Measurements from ENCODE around the gene KCNB1.

KCNB1 gene

DNA sequence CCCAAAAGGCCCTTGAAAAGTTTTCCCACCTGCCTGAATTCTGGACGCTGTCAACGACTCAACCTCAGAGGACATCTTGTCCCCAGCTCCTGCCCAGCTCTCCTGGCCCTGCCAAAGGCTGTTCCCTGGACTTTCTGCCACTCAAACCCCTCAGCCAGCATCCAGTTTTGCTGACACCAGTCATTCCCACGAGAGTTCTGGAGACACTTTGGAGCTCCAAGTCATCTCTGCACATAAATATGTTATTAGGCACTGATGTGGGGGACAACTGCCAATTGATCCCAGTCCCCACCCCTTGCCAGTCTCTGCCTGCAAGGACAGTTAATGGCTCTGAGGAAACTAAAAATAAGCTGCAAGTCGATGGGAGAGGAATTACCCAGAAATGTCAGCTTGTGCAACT lies 38.9 kb upstream of the KCNB1 start:
- Histone ChIP-seq H3K4me3 (no peak overlapping the region), H3K27ac (peak overlapping the region; percentile 43 to 75), H3K4me1 (peaks cover 0 to 88% (median 18%) of the 10 kb centered on the region in 4 donors), H3K9me3 (no peaks in the 10 kb centered on the region), H3K36me3 (peaks cover 24 to 53% (median 33%) of the 10 kb centered on the region in 3 donors), H3K27me3 (no peaks in the 10 kb centered on the region)
- peak; percentile 25 to 71 for DNase-seq
- TF ChIP-seq, protein P1, sequence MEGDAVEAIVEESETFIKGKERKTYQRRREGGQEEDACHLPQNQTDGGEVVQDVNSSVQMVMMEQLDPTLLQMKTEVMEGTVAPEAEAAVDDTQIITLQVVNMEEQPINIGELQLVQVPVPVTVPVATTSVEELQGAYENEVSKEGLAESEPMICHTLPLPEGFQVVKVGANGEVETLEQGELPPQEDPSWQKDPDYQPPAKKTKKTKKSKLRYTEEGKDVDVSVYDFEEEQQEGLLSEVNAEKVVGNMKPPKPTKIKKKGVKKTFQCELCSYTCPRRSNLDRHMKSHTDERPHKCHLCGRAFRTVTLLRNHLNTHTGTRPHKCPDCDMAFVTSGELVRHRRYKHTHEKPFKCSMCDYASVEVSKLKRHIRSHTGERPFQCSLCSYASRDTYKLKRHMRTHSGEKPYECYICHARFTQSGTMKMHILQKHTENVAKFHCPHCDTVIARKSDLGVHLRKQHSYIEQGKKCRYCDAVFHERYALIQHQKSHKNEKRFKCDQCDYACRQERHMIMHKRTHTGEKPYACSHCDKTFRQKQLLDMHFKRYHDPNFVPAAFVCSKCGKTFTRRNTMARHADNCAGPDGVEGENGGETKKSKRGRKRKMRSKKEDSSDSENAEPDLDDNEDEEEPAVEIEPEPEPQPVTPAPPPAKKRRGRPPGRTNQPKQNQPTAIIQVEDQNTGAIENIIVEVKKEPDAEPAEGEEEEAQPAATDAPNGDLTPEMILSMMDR (IDR thresholded peaks at IDR 0.05): no peak
- intact Hi-C loops (cut with DNase I; ENCODE audit: low total_unique reads): no loop called here

GRCh38 chr20:49519777-49520359 lies 37.4 kb upstream of the KCNB1 start:
- Histone ChIP-seq H3K36me3 (peaks cover 26 to 55% (median 33%) of the 10 kb centered on the region in 3 donors), H3K27ac (peak overlapping the region; percentile 43 to 75), H3K9me3 (no peaks in the 10 kb centered on the region), H3K4me1 (peaks cover 0 to 79% (median 9%) of the 10 kb centered on the region in 4 donors), H3K27me3 (no peaks in the 10 kb centered on the region), H3K4me3 (no peak overlapping the region)
- TF ChIP-seq, protein P1 (IDR thresholded peaks at IDR 0.05): no peak
- peak in 1 of 2 donors; percentile 25 for DNase-seq
- intact Hi-C loops (cut with DNase I; ENCODE audit: low total_unique reads): no loop called here

DNA sequence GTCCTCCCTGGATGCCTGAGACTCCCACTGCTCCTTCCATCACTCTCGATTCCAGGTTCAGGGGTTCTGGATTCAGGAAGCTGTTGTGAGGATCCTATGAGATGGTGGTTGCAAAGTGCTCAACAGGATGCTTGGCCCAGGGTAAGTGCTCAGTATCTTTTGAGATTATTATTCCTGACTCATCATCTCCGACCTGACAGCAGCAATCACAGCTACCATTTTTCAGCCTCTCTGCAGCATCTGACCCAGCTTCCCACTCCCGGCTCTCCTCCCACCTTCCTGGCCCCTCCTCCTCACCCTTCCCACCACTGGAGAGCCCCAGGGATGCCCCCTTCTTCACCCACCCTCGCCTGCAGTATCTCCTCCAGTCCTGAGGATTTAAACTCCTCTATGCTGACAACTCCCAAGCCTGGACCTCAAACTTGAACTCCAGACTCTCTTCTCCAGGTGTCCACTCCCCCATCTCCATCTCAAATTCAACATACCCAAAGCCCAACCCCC lies 36.8 kb upstream of the KCNB1 start:
- Histone ChIP-seq H3K9me3 (no peaks in the 10 kb centered on the region), H3K27me3 (no peaks in the 10 kb centered on the region), H3K27ac (peak overlapping the region; percentile 43 to 75), H3K36me3 (peaks cover 27 to 55% (median 36%) of the 10 kb centered on the region in 3 donors), H3K4me3 (no peak overlapping the region), H3K4me1 (peaks cover 0 to 73% (median 5%) of the 10 kb centered on the region in 4 donors)
- TF ChIP-seq, protein P1 (IDR thresholded peaks at IDR 0.05): no peak
- intact Hi-C loops (cut with DNase I; ENCODE audit: low total_unique reads): no loop called here
- no peak for DNase-seq

GRCh38 chr20:49518576-49518975 lies 36.1 kb upstream of the KCNB1 start:
- Histone ChIP-seq H3K27ac (peak overlapping the region; percentile 43 to 75), H3K4me1 (peaks cover 0 to 70% (median 3%) of the 10 kb centered on the region in 4 donors), H3K9me3 (no peaks in the 10 kb centered on the region), H3K36me3 (peaks cover 27 to 55% (median 36%) of the 10 kb centered on the region in 3 donors), H3K27me3 (no peaks in the 10 kb centered on the region), H3K4me3 (no peak overlapping the region)
- no peak for DNase-seq
- TF ChIP-seq, protein P1 (IDR thresholded peaks at IDR 0.05): no peak
- intact Hi-C loops (cut with DNase I; ENCODE audit: low total_unique reads): no loop called here

DNA sequence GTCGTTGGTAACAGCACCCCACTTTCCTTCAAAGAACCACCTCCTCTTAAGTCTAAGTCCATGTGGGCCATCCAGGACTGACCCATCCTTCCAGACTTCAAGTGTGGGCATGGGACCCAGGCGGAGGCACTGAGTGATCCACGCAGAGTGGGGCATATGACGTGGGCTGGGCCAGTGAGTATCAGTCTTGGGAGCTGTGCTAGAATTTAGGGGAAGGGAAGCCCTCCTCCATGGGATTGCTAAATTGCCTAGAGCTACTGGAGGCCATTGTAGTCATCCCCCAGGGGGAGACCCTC lies 35.3 kb upstream of the KCNB1 start:
- Histone ChIP-seq H3K4me3 (no peak overlapping the region), H3K4me1 (peaks cover 0 to 70% (median 6%) of the 10 kb centered on the region in 4 donors), H3K27ac (peak overlapping the region; percentile 43 to 75), H3K36me3 (peaks cover 27 to 52% (median 38%) of the 10 kb centered on the region in 3 donors), H3K27me3 (no peaks in the 10 kb centered on the region), H3K9me3 (no peaks in the 10 kb centered on the region)
- TF ChIP-seq, protein P1 (IDR thresholded peaks at IDR 0.05): no peak
- DNase-seq: no peak
- intact Hi-C loops (cut with DNase I; ENCODE audit: low total_unique reads): no loop called here

Measured in tibial artery (tissue), 4 donors.